Astrocyte (in vitro differentiated cells and primary cell): ENCODE data around the gene DHRS13. TPM values are rescaled to one million over a fixed set of nuclear protein-coding genes. Genes with fewer than 3 reads are reported as not detected.

Experiments used
- DNase-seq: peaks from one replicate; pipeline ENCODE4 v3.0.0-alpha.2; 2010; ENCODE audit warnings: low read depth
- FAIRE-seq: peaks from 2 replicates; lab custom pipeline; 2011; peaks lifted over from hg19 to GRCh38; lab: Jason Lieb, UNC
- H2AFZ ChIP-seq: 2 replicates; pipeline ENCODE4 v1.6.0; 2012; ENCODE audit warnings: low read depth, low read length, inconsistent platforms
- H3K27ac ChIP-seq: 2 replicates; pipeline ENCODE4 v1.5.1; 2011; ENCODE audit warnings: low read depth, low read length, inconsistent platforms
- H3K27me3 ChIP-seq: 2 replicates; pipeline ENCODE4 v1.6.0; 2011; ENCODE audit warnings: low read length, inconsistent platforms; ENCODE audit not compliant: insufficient read depth
- H3K36me3 ChIP-seq: 2 replicates; pipeline ENCODE4 v1.5.1; 2011; ENCODE audit warnings: low read length, inconsistent platforms; ENCODE audit not compliant: insufficient read depth
- H3K4me1 ChIP-seq: 2 replicates; pipeline ENCODE4 v1.5.1; 2011; ENCODE audit warnings: low read length, inconsistent platforms; ENCODE audit not compliant: insufficient read depth
- H3K4me2 ChIP-seq: 2 replicates; pipeline ENCODE4 v1.6.0; 2012; ENCODE audit warnings: low read length, inconsistent platforms
- H3K4me3 ChIP-seq: 2 replicates; pipeline ENCODE4 v1.5.1; 2011; ENCODE audit warnings: low read depth, mild to moderate bottlenecking, low read length, inconsistent platforms; ENCODE audit not compliant: insufficient read depth
- H3K79me2 ChIP-seq: 2 replicates; pipeline ENCODE4 v1.6.0; 2012; ENCODE audit warnings: mild to moderate bottlenecking, low read length, inconsistent platforms; ENCODE audit not compliant: insufficient read depth
- H3K9ac ChIP-seq: 2 replicates; pipeline ENCODE4 v1.6.0; 2012; ENCODE audit warnings: mild to moderate bottlenecking, low read length, inconsistent platforms
- H3K9me3 ChIP-seq: 2 replicates; pipeline ENCODE4 v1.5.1; 2012; ENCODE audit warnings: low read depth, mild to moderate bottlenecking, low read length, inconsistent platforms; ENCODE audit not compliant: insufficient read depth
- H4K20me1 ChIP-seq: 2 replicates; pipeline ENCODE4 v1.6.0; 2012; ENCODE audit warnings: low read length, inconsistent platforms; ENCODE audit not compliant: insufficient read depth
- H3K27ac Mint-ChIP-seq: one replicate; pipeline ENCODE4 v1.8.0; 2021; ENCODE audit warnings: mild to moderate bottlenecking, mixed read lengths; ENCODE audit not compliant: unreplicated experiment
- H3K27me3 Mint-ChIP-seq: one replicate; pipeline ENCODE4 v1.8.0; 2021; ENCODE audit warnings: low read depth, mixed read lengths; ENCODE audit not compliant: unreplicated experiment
- H3K36me3 Mint-ChIP-seq: one replicate; pipeline ENCODE4 v1.8.0; 2021; ENCODE audit warnings: low read depth, mixed read lengths; ENCODE audit not compliant: unreplicated experiment
- H3K4me1 Mint-ChIP-seq: one replicate; pipeline ENCODE4 v1.8.0; 2021; ENCODE audit warnings: low read depth, mixed read lengths; ENCODE audit not compliant: unreplicated experiment
- H3K4me3 Mint-ChIP-seq: one replicate; pipeline ENCODE4 v1.8.0; 2021; ENCODE audit warnings: mild to moderate bottlenecking, moderate library complexity, mixed read lengths; ENCODE audit not compliant: unreplicated experiment
- H3K9me3 Mint-ChIP-seq: one replicate; pipeline ENCODE4 v1.8.0; 2021; ENCODE audit warnings: mild to moderate bottlenecking, mixed read lengths; ENCODE audit not compliant: unreplicated experiment
- EZH2 ChIP-seq: IDR thresholded peaks from 2 replicates; pipeline ENCODE4 v1.6.1; 2012; ENCODE audit warnings: mild to moderate bottlenecking, low read length, inconsistent platforms; ENCODE audit not compliant: insufficient read depth
- total RNA-seq: library from RNA; stranded (reverse); gene quantifications from 2 replicates; pipeline ENCODE4 v1.2.1, GENCODE V29; 2021
- TF ChIP-seq, protein P1 (sequence below): IDR thresholded peaks from 2 replicates; pipeline ENCODE4 v1.5.1; 2011; ENCODE audit warnings: low read depth, mild to moderate bottlenecking, inconsistent platforms, low read length, moderate library complexity; ENCODE audit not compliant: insufficient read depth

DHRS13 gene
- total RNA-seq, 1 donor from 2014 or later: 4.3 TPM

- Histone ChIP-seq H3K9me3 (no peaks in the 10 kb centered on the region), H2AFZ (no peak overlapping the region), H3K4me3 (no peak overlapping the region), H3K4me1 (no peaks in the 10 kb centered on the region), H3K79me2 (no peaks in the 10 kb centered on the region), H3K36me3 (peaks cover 4% of the 10 kb centered on the region), H3K27ac (no peak overlapping the region), H4K20me1 (no peaks in the 10 kb centered on the region), H3K4me2 (no peak overlapping the region), H3K9ac (no peak overlapping the region), H3K27me3 (no peaks in the 10 kb centered on the region)
- peak overlapping the region; percentile 3 for H3K27ac Mint-ChIP-seq
- TF ChIP-seq, protein P1, sequence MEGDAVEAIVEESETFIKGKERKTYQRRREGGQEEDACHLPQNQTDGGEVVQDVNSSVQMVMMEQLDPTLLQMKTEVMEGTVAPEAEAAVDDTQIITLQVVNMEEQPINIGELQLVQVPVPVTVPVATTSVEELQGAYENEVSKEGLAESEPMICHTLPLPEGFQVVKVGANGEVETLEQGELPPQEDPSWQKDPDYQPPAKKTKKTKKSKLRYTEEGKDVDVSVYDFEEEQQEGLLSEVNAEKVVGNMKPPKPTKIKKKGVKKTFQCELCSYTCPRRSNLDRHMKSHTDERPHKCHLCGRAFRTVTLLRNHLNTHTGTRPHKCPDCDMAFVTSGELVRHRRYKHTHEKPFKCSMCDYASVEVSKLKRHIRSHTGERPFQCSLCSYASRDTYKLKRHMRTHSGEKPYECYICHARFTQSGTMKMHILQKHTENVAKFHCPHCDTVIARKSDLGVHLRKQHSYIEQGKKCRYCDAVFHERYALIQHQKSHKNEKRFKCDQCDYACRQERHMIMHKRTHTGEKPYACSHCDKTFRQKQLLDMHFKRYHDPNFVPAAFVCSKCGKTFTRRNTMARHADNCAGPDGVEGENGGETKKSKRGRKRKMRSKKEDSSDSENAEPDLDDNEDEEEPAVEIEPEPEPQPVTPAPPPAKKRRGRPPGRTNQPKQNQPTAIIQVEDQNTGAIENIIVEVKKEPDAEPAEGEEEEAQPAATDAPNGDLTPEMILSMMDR: no peak
- TF ChIP-seq EZH2: no peak
- H3K9me3 Mint-ChIP-seq: no peaks in the 10 kb centered on the region
- peaks cover 13% of the 10 kb centered on the region for H3K36me3 Mint-ChIP-seq
- H3K4me3 Mint-ChIP-seq: no peak overlapping the region
- peaks cover 4% of the 10 kb centered on the region for H3K27me3 Mint-ChIP-seq
- H3K4me1 Mint-ChIP-seq: peaks cover 3% of the 10 kb centered on the region
- FAIRE-seq: no peak
- DNase-seq: no peak
Measured at GRCh38 chr17:28864991-28865849, 37.7 kb downstream of the DHRS13 start.

GRCh38 chr17:28863953-28864352, 38.9 kb downstream of the DHRS13 start:
- Histone ChIP-seq H3K4me3 (no peak overlapping the region), H3K27me3 (no peaks in the 10 kb centered on the region), H3K4me2 (no peak overlapping the region), H3K4me1 (no peaks in the 10 kb centered on the region), H4K20me1 (no peaks in the 10 kb centered on the region), H3K27ac (no peak overlapping the region), H3K36me3 (peaks cover 7% of the 10 kb centered on the region), H3K79me2 (no peaks in the 10 kb centered on the region), H3K9me3 (no peaks in the 10 kb centered on the region), H2AFZ (no peak overlapping the region), H3K9ac (no peak overlapping the region)
- FAIRE-seq: no peak
- Mint-ChIP-seq H3K27me3 (peaks cover 4% of the 10 kb centered on the region), H3K4me1 (peaks cover 3% of the 10 kb centered on the region), H3K27ac (no peak overlapping the region), H3K9me3 (no peaks in the 10 kb centered on the region), H3K36me3 (peaks cover 15% of the 10 kb centered on the region), H3K4me3 (no peak overlapping the region)
- no peak for DNase-seq
- TF ChIP-seq, protein P1: no peak
- no peak for TF ChIP-seq EZH2

- Mint-ChIP-seq H3K9me3 (no peaks in the 10 kb centered on the region), H3K4me3 (no peak overlapping the region), H3K4me1 (peaks cover 3% of the 10 kb centered on the region), H3K27ac (no peak overlapping the region), H3K36me3 (peaks cover 24% of the 10 kb centered on the region), H3K27me3 (no peaks in the 10 kb centered on the region)
- TF ChIP-seq, protein P1: no peak
- TF ChIP-seq EZH2: no peak
- H3K4me2 ChIP-seq: no peak overlapping the region
- no peaks in the 10 kb centered on the region for H3K27me3 ChIP-seq
- H3K4me1 ChIP-seq: no peaks in the 10 kb centered on the region
- no peak for DNase-seq
- H3K79me2 ChIP-seq: no peaks in the 10 kb centered on the region
- FAIRE-seq: no peak
- H3K9me3 ChIP-seq: no peaks in the 10 kb centered on the region
- no peak overlapping the region for H3K4me3 ChIP-seq
- no peak overlapping the region for H3K27ac ChIP-seq
- H3K36me3 ChIP-seq: peaks cover 12% of the 10 kb centered on the region
- H4K20me1 ChIP-seq: no peaks in the 10 kb centered on the region
- H2AFZ ChIP-seq: no peak overlapping the region
- H3K9ac ChIP-seq: no peak overlapping the region
Measured at GRCh38 chr17:28862561-28862960, 40.3 kb downstream of the DHRS13 start.
